Suppressor macrophage treated with lipopolysaccharide for 4 hours (primary cell): ENCODE results near the gene IRF3.

Experiments used
- DNase-seq: peaks from one replicate; pipeline ENCODE4 v3.0.0-alpha.2; 2020

The IRF3 gene

GRCh38 chr19:49687566-49688316, 22.1 kb upstream of the IRF3 start:
- peak; percentile 46 for DNase-seq

GRCh38 chr19:49687150-49687549, 21.5 kb upstream of the IRF3 start:
- DNase-seq, result no peak

DNA sequence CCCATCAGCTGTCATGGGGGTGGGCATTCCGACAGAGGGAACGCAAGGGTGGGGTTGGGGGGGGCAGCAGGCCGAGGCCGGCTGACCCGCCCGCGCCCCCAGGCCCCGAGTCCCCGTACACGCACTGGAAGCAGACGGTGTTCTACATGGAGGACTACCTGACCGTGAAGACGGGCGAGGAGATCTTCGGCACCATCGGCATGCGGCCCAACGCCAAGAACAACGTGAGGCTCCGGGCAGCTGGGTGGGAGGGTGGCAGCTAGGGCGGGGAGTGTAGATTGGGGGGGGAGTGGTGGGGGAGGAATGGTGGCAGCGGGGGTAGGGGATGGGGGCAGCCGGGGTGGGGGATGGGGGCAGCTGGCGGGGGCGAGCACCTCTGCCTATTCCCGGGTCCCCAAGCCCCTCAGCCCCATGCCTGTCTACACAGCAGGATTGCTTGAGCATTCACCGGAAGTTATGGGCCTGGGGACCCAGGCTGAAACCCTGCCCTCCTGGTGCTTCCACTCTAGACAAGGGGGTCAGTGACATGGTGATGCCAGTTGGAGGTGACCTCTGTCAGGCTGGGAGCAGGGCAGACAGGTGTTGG, 20.9 kb upstream of the IRF3 start:
- no peak for DNase-seq

GRCh38 chr19:49685845-49686332, 20.2 kb upstream of the IRF3 start:
- DNase-seq, result no peak

- DNase-seq, result no peak
Observed at GRCh38 chr19:49684983-49685553, 19.4 kb upstream of the IRF3 start.

DNA sequence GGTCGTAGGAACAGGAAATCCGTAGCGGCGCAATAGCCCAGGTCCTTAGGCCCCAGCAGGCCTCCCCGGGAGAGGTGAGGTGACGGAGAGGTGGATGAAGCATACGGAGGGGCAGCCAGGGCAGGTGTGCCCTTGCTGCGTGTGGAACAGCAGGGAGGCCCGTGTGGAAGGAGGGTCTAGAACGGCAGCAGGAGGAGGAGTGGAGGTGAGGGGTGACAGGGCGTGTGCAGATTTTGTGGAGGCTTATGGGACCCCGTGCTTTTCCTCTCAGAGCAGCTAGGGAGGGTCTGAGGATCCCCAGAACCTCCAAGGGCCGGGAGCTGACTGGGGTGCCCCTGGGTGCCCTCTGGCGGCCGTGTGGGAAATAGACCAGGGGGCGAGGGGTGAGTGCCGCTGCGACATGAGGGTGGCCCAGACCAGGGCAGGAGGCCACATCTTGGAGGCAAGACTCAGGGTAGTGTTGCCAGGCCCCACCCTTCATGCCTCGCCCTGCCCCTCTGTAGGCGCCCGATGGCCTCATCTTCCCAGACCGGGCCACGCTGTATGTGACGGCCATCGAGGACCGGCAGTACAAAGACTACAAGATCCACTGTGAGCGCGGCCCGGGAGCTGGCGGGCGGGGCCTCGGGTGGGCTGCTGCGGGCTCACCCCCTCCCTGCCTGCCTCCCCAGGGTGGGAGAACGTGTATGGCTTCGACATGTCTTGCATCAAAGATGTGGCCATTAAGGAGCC, 18.8 kb upstream of the IRF3 start:
- no peak for DNase-seq

DNA sequence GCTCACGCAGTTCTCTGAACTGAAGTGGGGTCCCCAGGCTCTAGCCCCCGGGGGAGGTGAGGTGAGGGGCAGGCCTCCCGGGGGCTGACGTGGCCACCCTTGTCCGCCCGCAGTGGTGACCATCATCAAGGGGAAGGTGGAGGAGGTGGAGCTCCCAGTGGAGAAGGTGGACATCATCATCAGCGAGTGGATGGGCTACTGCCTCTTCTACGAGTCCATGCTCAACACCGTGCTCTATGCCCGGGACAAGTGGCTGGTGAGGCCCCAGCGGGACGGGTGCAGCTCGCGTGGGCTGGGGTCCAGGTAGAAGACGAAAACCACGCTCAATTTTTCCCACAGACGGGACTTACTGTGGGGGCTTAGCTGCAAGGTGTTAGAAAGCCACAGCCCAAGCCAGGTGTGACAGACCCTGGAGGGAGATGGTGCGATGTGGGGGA, 18.2 kb upstream of the IRF3 start:
- no peak for DNase-seq

- no peak for DNase-seq
Observed at GRCh38 chr19:49682274-49682673, 16.6 kb upstream of the IRF3 start.

DNA sequence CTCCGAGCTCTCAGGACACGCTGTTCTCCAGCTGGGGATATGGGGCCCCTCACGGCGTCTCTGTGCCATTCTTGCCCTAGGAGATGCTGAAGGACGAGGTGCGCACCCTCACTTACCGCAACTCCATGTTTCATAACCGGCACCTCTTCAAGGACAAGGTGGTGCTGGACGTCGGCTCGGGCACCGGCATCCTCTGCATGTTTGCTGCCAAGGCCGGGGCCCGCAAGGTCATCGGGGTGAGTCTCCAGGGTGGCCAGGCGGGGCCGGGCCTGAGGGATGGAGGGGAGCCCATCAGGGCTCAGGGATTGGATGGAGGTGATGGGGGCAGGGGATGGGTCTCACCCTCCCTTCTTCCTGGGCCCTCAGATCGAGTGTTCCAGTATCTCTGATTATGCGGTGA, 16.2 kb upstream of the IRF3 start:
- DNase-seq, result no peak

GRCh38 chr19:49680421-49681351, 15.0 kb upstream of the IRF3 start:
- DNase-seq, result peak; percentile 95

DNA sequence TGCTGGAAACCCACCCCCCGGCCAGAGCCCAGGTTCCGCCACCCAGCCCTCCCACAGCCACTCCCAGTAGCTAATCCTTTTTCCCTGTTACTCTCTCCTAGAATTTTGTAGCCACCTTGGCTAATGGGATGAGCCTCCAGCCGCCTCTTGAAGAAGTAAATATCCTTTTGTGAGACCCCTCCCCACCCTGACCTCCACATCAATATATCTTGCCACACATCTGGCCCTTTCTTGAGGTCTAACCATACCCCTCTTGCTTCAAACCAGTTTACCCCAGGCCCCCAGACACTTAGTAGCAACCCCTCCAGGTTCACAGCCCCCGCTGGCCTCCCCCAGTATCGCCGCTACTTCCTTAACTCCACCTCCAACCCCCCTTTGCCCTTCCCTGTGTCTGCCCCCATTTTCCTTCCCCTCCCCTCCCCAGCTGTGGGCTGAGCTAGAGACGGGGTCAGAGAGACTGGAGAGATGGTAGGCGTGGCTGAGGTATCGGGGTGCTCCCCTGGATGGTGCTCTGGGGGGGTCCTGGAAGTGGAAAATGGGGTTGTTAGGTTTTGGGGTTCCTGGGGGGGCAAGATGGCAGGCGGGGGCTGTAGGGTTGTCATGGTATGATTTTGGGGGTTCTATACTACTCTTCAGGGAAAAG, 14.2 kb upstream of the IRF3 start:
- DNase-seq, result no peak

DNA sequence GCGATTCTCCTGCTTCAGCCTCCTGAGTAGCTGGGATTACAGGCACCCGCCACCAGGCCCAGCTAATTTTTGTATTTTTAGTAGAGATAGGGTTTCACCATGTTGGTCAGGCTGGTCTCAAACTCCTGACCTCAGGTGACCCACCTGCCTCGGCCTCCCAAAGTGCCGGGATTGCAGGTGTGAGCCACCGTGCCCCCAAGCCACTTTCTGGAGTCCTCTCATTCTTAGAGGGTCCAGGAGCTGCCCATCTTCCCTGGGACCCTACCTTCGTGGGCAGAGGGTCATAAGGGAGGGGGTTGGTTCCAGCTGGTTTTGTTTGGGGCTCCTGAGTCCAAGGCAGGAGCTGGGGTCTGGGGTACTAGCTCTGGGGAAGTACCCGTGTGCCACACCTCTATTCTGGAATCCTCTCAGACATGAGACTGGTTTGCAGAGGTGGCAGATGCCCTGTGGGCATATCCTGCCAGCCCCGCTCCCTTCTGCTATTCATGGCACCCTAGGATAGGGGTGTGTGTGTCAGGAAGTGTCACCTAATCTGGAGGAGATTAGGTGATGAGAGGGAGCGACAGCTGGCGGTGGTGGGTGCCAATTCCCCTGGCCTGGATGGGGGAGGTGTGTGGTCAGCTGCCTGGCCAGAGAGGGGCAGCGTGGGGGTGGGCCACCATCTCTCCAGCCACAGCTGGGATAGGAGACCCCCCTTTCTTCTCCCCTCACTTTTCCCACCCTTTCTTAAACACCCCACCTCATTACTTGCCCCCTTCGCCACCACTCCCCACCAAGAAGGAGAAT, 13.5 kb upstream of the IRF3 start:
- DNase-seq, result no peak

GRCh38 chr19:49677901-49678674, 12.4 kb upstream of the IRF3 start:
- DNase-seq, result peak; percentile 78

DNA sequence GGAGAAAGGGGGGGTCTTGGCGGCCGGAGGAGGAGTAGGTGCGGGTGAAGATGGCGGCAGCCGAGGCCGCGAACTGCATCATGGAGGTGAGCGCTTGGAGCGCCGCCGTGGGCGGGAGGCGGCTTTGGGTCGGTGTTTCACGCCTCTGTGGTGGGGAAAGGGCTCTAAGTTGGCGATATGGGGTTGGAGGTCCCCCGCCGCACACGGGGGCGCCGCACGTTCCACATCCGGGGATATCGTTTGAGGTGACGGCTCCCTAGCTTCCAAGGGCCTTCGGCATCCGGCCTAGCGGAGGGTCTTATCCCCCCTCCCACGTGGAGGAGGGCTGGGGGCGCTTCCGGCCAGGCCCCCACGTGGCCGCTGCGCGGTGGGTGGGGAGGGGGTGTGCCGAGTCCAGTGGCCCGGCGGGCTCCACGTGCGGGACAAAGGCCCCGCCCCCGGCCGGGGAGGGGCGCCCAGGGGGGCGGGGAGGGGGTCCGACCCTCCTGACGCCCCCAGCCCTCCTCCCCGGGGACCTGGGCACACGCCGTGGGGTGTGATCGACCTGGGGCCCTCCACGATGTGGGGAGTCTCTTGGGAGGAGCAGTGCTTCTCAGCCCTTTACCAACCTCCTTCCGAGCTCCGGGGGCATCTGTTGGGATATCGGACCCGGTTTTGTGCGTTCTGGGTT, 11.7 kb upstream of the IRF3 start, which contains the start of gene PRMT1:
Gene PRMT1 (plus strand): TSS at position 41 of the 670 bp plus-strand sequence. CDS start 10 bp downstream, at position 51.
- no peak for DNase-seq

- DNase-seq, result peak; percentile 100
Observed at GRCh38 chr19:49676784-49677230, 11.2 kb upstream of the IRF3 start.

DNA sequence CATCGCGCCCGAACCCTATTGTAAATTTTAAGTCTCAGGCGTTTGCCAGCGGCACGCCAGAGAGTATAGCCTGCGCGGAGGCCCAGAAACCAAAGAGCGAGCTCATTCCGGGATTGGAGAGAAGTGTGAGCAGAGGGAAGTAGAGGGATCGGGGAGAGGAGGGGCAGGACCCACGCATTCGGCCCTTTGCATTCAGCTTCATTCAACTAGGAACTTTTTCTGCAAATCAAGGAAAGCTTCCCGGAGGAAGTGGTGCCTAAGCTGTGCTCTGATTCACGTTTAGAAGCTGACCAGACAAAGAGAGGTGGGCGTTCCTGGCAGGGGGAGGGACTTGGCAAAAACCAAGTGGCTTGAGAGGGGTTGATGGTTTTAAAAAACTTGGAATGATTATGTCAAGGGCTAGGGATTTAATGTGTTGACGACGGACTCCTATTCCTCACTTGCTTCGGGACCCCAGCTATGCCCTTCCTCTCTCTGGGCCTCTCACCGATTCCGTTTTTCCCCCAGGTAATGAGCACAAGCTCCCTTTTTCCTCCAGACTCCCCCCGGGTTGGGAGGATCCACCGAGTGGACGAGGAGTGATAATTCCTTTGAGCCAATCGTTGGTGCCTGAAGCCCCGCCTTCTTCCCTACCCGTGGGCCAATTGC, 10.6 kb upstream of the IRF3 start:
- DNase-seq, result peak; percentile 95

DNA sequence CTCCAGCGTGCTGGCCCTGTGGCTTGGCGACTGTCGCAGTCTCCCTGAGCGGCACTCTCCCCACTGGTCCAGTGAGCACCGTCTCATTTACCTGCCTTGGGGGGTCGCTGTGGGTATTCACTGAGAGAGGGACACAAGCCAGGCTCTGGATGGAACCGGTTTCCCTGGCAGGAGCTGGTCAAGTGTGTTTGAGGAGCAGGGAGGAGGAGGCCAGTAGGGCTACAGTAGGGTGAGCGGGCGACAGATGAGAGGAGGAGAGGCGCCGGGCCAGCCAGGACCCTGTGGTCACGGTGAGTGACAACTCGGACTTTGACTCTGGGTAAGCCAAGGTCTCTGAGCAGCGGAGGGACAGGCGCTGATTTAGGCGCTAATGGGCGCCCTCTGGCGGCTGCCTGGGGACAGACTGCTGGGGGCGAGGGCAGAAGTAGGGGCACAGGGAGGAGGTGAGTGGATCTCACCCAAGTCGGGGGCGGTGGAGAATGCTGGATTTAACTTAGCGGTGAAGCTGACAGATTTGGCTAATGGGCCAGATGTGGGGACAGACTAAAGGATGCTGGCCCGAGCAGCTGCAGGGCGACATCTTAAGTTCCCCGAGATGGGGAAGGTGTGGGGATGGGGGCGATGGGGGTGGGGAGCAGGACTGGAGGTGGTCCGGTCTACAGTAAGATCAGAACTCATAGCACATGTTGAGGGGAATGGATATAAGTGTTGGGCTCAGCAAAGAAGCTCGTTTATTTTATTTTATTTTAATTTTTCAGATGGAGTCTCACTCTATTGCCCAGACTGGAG, 6.7 kb upstream of the IRF3 start:
- DNase-seq, result peak; percentile 81

GRCh38 chr19:49669516-49669915, 3.9 kb upstream of the IRF3 start:
- DNase-seq, result peak; percentile 32
